HG02852 (cell line): Measurements from ENCODE around the gene ENOX1.

Source experiments
- ATAC-seq: cut with Tn5 transposase; IDR thresholded peaks from one replicate; pipeline ENCODE4 v1.9.1; 2021; ENCODE audit warnings: mild to moderate bottlenecking, moderate library complexity; ENCODE audit not compliant: unreplicated experiment

Gene ENOX1

GRCh38 chr13:43749503-43749902 lies 37.3 kb downstream of the ENOX1 start:
- ATAC-seq: no peak

- no peak for ATAC-seq
Measured at GRCh38 chr13:43744261-43745031, 42.3 kb downstream of the ENOX1 start.

- no peak for ATAC-seq
Measured at GRCh38 chr13:43742911-43743310, 43.9 kb downstream of the ENOX1 start.

GRCh38 chr13:43737392-43737923 lies 49.3 kb downstream of the ENOX1 start:
- ATAC-seq: no peak

GRCh38 chr13:43732726-43733125 lies 54.0 kb downstream of the ENOX1 start:
- ATAC-seq: no peak

- no peak for ATAC-seq
Measured at GRCh38 chr13:43731296-43731695, 55.5 kb downstream of the ENOX1 start.

- no peak for ATAC-seq
Measured at GRCh38 chr13:43730642-43731041, 56.1 kb downstream of the ENOX1 start.

GRCh38 chr13:43728421-43728820 lies 58.4 kb downstream of the ENOX1 start:
- no peak for ATAC-seq

GRCh38 chr13:43727856-43728255 lies 58.9 kb downstream of the ENOX1 start:
- no peak for ATAC-seq

GRCh38 chr13:43725460-43725859 lies 61.3 kb downstream of the ENOX1 start:
- ATAC-seq: no peak

- no peak for ATAC-seq
Measured at GRCh38 chr13:43720780-43721397, 65.9 kb downstream of the ENOX1 start.

GRCh38 chr13:43698758-43699157 lies 88.0 kb downstream of the ENOX1 start:
- no peak for ATAC-seq

GRCh38 chr13:43698009-43698408 lies 88.8 kb downstream of the ENOX1 start:
- peak; percentile 57 for ATAC-seq

- ATAC-seq: no peak
Measured at GRCh38 chr13:43697323-43697722, 89.4 kb downstream of the ENOX1 start.

- no peak for ATAC-seq
Measured at GRCh38 chr13:43694146-43694664, 92.6 kb downstream of the ENOX1 start.

- ATAC-seq: no peak
Measured at GRCh38 chr13:43693639-43694038, 93.1 kb downstream of the ENOX1 start.

- no peak for ATAC-seq
Measured at GRCh38 chr13:43688227-43688907, 98.4 kb downstream of the ENOX1 start.

- no peak for ATAC-seq
Measured at GRCh38 chr13:43687038-43687437, 99.7 kb downstream of the ENOX1 start.

GRCh38 chr13:43686557-43686956 lies 100.2 kb downstream of the ENOX1 start:
- ATAC-seq: no peak

- ATAC-seq: no peak
Measured at GRCh38 chr13:43684963-43685725, 101.6 kb downstream of the ENOX1 start.

- no peak for ATAC-seq
Measured at GRCh38 chr13:43682701-43683100, 104.1 kb downstream of the ENOX1 start.
